SU-DHL-6 (cell line): Measurements from ENCODE around the gene PPP2R2B.

Experiments used
- H2AFZ ChIP-seq: fragments of 200-600 bp; sonication (generic); 2 replicates; pipeline ENCODE4 v1.6.1; 2014; ENCODE audit warnings: low read depth, mild to moderate bottlenecking, moderate library complexity, mixed read lengths, antibody characterized with exemption, low read length; ENCODE audit not compliant: severe bottlenecking
- H3F3A ChIP-seq: fragments of 200-600 bp; shearing (Covaris generic); 2 replicates; pipeline ENCODE4 v1.6.0; 2016; ENCODE audit warnings: antibody characterized with exemption, mild to moderate bottlenecking; ENCODE audit not compliant: insufficient read depth
- H3K27ac ChIP-seq: fragments of 200-600 bp; sonication (generic); 2 replicates; pipeline ENCODE4 v1.5.1; 2016; ENCODE audit warnings: low read depth, mild to moderate bottlenecking, low read length, moderate library complexity, mixed read lengths
- H3K27me3 ChIP-seq: fragments of 200-600 bp; sonication (generic), shearing (Covaris generic); 2 replicates; pipeline ENCODE4 v1.6.0; 2014; ENCODE audit warnings: mild to moderate bottlenecking, low read length
- H3K36me3 ChIP-seq: fragments of 200-600 bp; sonication (generic); 2 replicates; pipeline ENCODE4 v1.6.1; 2014; ENCODE audit warnings: mild to moderate bottlenecking, low read length, mixed read lengths
- H3K4me2 ChIP-seq: fragments of 300-600, 200-600 bp; shearing (Covaris generic), sonication (generic); 2 replicates; pipeline ENCODE4 v1.6.0; 2014; ENCODE audit warnings: low read length, low read depth, mild to moderate bottlenecking; ENCODE audit not compliant: poor library complexity, severe bottlenecking
- H3K4me3 ChIP-seq: fragments of 200-600 bp; sonication (generic); 2 replicates; pipeline ENCODE4 v1.5.1; 2014; ENCODE audit warnings: antibody characterized with exemption, low read length, mild to moderate bottlenecking, mixed read lengths; ENCODE audit not compliant: insufficient read depth, poor library complexity, severe bottlenecking
- H3K79me2 ChIP-seq: fragments of 200-600 bp; sonication (generic); 2 replicates; pipeline ENCODE4 v1.6.1; 2014; ENCODE audit warnings: mild to moderate bottlenecking, low read length, moderate library complexity; ENCODE audit not compliant: insufficient read depth
- H3K9ac ChIP-seq: fragments of 200-600 bp; sonication (generic); 2 replicates; pipeline ENCODE4 v1.7.0; 2014; ENCODE audit warnings: mild to moderate bottlenecking, low read length
- H3K9me2 ChIP-seq: fragments of 200-600 bp; sonication (generic); replicated peaks from 2 replicates; pipeline ENCODE4 v1.6.1; 2014; ENCODE audit warnings: low read length; ENCODE audit not compliant: insufficient read depth
- H3K9me3 ChIP-seq: fragments of 200-600 bp; sonication (generic); 2 replicates; pipeline ENCODE4 v1.6.1; 2014; ENCODE audit warnings: low read length, mixed read lengths; ENCODE audit not compliant: insufficient read depth
- H4K20me1 ChIP-seq: fragments of 200-600 bp; sonication (generic); 2 replicates; pipeline ENCODE4 v1.6.1; 2014; ENCODE audit warnings: low read depth, mild to moderate bottlenecking, antibody characterized with exemption, low read length, moderate library complexity, mixed read lengths
- EZH2phosphoT487 ChIP-seq: fragments of 200-600 bp; sonication (generic), shearing (Covaris generic); conservative IDR thresholded peaks from 2 replicates; pipeline ENCODE4 v1.6.1; 2018; ENCODE audit warnings: mild to moderate bottlenecking, antibody characterized with exemption, low read length, moderate library complexity, mixed read lengths
- TF ChIP-seq, protein P1 (sequence below): fragments of 200-600 bp; sonication (generic); IDR thresholded peaks from one replicate; pipeline ENCODE4 v1.5.1; 2017; ENCODE audit warnings: antibody characterized with exemption, mild to moderate bottlenecking, low read length, moderate library complexity; ENCODE audit not compliant: insufficient read depth, poor library complexity, severe bottlenecking

The PPP2R2B gene

DNA sequence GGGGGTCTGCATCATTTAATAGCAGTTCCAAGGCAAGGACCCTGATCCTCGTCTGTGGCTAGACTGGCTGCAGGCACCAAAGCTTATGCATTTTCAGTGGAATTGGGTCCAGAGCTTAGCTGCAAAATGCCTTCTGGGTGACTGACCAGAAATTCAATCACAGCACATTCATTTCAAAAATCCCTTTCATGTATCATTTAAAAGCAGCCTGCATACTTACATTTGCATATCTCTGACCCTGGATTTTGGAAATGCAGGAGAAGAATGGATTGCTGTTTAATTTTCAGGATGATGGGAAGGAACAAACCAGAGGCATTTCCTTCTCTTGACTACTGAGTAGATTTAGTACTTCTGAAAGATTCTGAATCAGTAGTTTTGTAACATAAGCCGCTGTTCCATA, 122.8 kb downstream of the PPP2R2B start:
- Histone ChIP-seq H3K27ac (no peak overlapping the region), H3K79me2 (no peaks in the 10 kb centered on the region), H3K9me3 (no peaks in the 10 kb centered on the region), H3F3A (no peaks in the 10 kb centered on the region), H2AFZ (no peak overlapping the region), H3K4me3 (no peak overlapping the region), H3K36me3 (no peaks in the 10 kb centered on the region), H3K27me3 (no peaks in the 10 kb centered on the region), H4K20me1 (no peaks in the 10 kb centered on the region), H3K4me2 (no peak overlapping the region), H3K9me2 (no peaks in the 10 kb centered on the region), H3K9ac (no peak overlapping the region)
- TF ChIP-seq EZH2phosphoT487: no peak
- TF ChIP-seq, protein P1, sequence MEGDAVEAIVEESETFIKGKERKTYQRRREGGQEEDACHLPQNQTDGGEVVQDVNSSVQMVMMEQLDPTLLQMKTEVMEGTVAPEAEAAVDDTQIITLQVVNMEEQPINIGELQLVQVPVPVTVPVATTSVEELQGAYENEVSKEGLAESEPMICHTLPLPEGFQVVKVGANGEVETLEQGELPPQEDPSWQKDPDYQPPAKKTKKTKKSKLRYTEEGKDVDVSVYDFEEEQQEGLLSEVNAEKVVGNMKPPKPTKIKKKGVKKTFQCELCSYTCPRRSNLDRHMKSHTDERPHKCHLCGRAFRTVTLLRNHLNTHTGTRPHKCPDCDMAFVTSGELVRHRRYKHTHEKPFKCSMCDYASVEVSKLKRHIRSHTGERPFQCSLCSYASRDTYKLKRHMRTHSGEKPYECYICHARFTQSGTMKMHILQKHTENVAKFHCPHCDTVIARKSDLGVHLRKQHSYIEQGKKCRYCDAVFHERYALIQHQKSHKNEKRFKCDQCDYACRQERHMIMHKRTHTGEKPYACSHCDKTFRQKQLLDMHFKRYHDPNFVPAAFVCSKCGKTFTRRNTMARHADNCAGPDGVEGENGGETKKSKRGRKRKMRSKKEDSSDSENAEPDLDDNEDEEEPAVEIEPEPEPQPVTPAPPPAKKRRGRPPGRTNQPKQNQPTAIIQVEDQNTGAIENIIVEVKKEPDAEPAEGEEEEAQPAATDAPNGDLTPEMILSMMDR: no peak

- Histone ChIP-seq H3K9me2 (no peaks in the 10 kb centered on the region), H4K20me1 (no peaks in the 10 kb centered on the region), H3K27ac (no peak overlapping the region), H3K79me2 (no peaks in the 10 kb centered on the region), H3K36me3 (no peaks in the 10 kb centered on the region), H3K27me3 (no peaks in the 10 kb centered on the region), H3K9me3 (no peaks in the 10 kb centered on the region), H3K4me2 (no peak overlapping the region), H3K4me3 (no peak overlapping the region), H3F3A (no peaks in the 10 kb centered on the region), H3K9ac (no peak overlapping the region), H2AFZ (no peak overlapping the region)
- no peak for TF ChIP-seq EZH2phosphoT487
- TF ChIP-seq, protein P1: no peak
Observed at GRCh38 chr5:146754621-146755020, 123.9 kb downstream of the PPP2R2B start.

DNA sequence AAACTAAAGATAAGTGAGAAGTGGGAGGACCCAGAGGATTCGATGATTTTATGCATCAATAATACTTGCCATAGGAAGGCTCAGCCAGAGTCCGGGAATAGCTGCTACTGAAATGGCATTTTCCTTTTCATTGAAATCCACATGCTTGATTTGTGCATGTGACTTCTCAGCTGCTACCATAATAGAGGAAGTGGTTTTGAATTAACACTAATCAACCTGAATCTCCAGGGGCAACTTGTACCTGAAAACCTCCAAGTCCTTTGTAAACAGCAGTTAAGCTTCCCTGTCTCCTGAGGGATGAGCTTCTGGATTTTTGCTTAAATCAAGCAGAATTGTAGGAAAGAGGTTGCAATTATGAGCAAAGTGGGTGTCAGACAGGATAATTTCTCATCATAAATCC, 124.9 kb downstream of the PPP2R2B start:
- Histone ChIP-seq H3K36me3 (no peaks in the 10 kb centered on the region), H3K4me3 (no peak overlapping the region), H4K20me1 (no peaks in the 10 kb centered on the region), H3K27me3 (no peaks in the 10 kb centered on the region), H3K27ac (no peak overlapping the region), H3K9me3 (no peaks in the 10 kb centered on the region), H3F3A (no peaks in the 10 kb centered on the region), H2AFZ (no peak overlapping the region), H3K9ac (no peak overlapping the region), H3K79me2 (no peaks in the 10 kb centered on the region), H3K9me2 (no peaks in the 10 kb centered on the region), H3K4me2 (no peak overlapping the region)
- no peak for TF ChIP-seq EZH2phosphoT487
- TF ChIP-seq, protein P1: no peak
